B cell (primary cell): Measurements from ENCODE around the gene DPYD.

ENCODE experiments used
- EZH2 ChIP-seq: IDR thresholded peaks from 2 replicates; pipeline ENCODE4 v1.6.1; 2012; ENCODE audit warnings: borderline replicate concordance, low read depth, mild to moderate bottlenecking, moderate library complexity, low read length; ENCODE audit not compliant: insufficient read depth, poor library complexity, severe bottlenecking
- TF ChIP-seq, protein P1 (sequence below): fragments of 200-600 bp; IDR thresholded peaks from one replicate; pipeline ENCODE4 v1.8.0; 2022; ENCODE audit warnings: antibody characterized with exemption, mild to moderate bottlenecking

DNA sequence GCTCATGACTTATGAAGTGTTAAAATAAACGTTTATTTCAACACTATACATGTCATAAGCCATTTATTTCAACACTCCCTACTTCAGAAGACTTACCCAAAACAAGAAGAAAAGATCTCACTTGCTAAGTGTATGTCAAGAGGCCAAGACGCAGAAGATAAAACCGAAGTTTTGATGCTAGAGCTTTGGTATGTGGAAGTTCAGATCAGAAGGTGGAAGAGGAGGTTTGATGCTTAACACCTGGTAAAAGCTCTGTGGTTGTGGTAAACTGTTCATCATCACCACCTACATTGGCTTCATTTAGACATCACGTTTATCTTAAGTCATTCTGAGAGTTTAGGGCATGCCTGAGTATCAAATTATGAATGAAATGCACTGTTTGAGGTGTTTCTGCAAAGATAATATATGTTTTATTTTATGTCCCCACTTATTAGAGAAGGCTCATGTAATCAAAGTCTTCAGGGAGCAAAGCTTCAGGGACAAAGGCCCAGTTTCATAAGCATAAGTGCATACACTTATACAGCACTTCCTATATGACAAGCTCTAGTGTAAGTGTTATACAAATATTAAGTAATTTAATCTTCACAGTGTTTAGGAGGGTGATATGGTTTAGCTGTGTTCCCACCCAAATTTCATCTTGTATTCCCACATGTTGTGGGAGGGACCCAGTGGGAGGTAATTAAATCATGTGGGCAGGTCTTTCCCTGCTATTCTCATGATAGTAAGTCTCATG is 665.9 kb downstream of the DPYD start:
- TF ChIP-seq, protein P1, sequence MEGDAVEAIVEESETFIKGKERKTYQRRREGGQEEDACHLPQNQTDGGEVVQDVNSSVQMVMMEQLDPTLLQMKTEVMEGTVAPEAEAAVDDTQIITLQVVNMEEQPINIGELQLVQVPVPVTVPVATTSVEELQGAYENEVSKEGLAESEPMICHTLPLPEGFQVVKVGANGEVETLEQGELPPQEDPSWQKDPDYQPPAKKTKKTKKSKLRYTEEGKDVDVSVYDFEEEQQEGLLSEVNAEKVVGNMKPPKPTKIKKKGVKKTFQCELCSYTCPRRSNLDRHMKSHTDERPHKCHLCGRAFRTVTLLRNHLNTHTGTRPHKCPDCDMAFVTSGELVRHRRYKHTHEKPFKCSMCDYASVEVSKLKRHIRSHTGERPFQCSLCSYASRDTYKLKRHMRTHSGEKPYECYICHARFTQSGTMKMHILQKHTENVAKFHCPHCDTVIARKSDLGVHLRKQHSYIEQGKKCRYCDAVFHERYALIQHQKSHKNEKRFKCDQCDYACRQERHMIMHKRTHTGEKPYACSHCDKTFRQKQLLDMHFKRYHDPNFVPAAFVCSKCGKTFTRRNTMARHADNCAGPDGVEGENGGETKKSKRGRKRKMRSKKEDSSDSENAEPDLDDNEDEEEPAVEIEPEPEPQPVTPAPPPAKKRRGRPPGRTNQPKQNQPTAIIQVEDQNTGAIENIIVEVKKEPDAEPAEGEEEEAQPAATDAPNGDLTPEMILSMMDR = no peak
- no peak for TF ChIP-seq EZH2
